BLaER1 treated with 17β-estradiol and CSF1 and Interleukin-3, amounts not matched to agents 10 nM and 100 nM (cell line): ENCODE data around the gene RHOH.

Experiments used
- H3K27ac ChIP-seq, 11 experiments: shearing (Covaris generic); formaldehyde crosslinking; 2 replicates each; pipeline ENCODE4 v1.8.1; 2022
- H3K27me3 ChIP-seq, 11 experiments: shearing (Covaris generic); formaldehyde crosslinking; 2 replicates each; pipeline ENCODE4 v1.8.1; 2022
- H3K36me3 ChIP-seq, 11 experiments: shearing (Covaris generic); formaldehyde crosslinking; 2 replicates each; pipeline ENCODE4 v1.8.1; 2022
- H3K4me1 ChIP-seq, 10 experiments: shearing (Covaris generic); formaldehyde crosslinking; 2 replicates each; pipeline ENCODE4 v1.8.1; 2022
- H3K4me2 ChIP-seq, 11 experiments: shearing (Covaris generic); formaldehyde crosslinking; 2 replicates each; pipeline ENCODE4 v1.8.1; 2022
- H3K4me3 ChIP-seq, 10 experiments: shearing (Covaris generic); formaldehyde crosslinking; 2 replicates each; pipeline ENCODE4 v1.8.1; 2022
- H3K9ac ChIP-seq, 11 experiments: shearing (Covaris generic); formaldehyde crosslinking; 2 replicates each; pipeline ENCODE4 v1.8.1; 2022
- H3K9me3 ChIP-seq, 11 experiments: shearing (Covaris generic); formaldehyde crosslinking; replicated peaks in 1 of 11; 2 replicates each; pipeline ENCODE4 v1.8.1; 2022
- H4K20me1 ChIP-seq, 11 experiments: shearing (Covaris generic); formaldehyde crosslinking; 2 replicates each; pipeline ENCODE4 v1.8.1; 2022
- Cebpa-rat ChIP-seq, 11 experiments: shearing (Covaris generic); IDR thresholded peaks; 2 replicates each; pipeline ENCODE4 v1.8.1; 2022

RHOH gene

DNA sequence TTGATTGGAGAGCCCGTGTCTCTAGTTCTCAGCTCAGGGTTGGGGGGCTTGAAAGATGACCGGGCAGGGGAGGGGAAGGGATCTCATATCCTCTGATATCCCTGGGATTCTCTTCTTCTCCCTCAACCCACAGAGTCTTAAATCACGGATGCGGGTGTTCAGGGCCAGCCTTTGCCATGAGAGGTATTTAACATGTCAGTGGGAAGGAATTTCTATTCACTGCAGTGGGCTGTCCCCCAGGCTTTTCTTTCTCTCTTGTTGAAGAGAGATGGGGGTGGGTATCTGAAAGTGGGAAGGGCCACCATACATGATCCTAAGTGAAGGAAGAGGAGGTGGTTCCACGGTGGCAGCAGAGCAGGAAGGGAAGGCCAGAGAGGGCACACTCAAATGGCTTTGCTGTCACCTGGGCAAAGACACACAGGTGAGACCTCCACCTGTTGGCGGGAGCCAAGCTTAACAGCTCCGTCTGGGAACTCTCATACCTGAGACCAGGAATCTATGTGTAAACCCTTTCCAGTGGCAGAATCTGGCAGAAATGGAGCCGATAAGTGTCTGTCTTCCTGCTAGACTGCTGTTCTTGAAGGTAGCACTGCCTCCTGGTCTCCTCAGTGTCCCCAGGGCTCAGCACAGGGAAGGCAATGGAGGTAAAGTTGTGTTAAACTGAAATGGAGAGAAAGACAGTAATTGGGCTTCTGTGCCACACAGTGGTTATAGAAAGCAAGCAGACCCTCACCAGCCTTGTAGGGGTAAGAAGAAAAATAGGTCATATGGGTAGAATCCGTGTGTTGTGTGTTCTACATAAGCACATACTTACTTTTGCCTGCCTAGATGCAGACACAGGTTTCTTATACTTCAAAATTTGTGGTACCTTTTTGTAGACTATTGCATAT lies 49.4 kb downstream of the RHOH start:
- 0 out of 22 replicates have a peak overlapping the region, but pooled peaks of 1 of the 11 experiments have one; percentile 16 for H3K4me2 ChIP-seq
- peaks cover 0 to 22% (median 0%) of the 10 kb centered on the region in 11 experiments; a peak in 8 of 22 replicates for H4K20me1 ChIP-seq
- H3K9ac ChIP-seq, result no peak overlapping the region; a peak in 1 of 22 replicates
- peaks cover 21 to 52% (median 39%) of the 10 kb centered on the region in 11 experiments for H3K36me3 ChIP-seq
- TF ChIP-seq Cebpa-rat (IDR thresholded peaks at IDR 0.05), result no peak
- H3K9me3 ChIP-seq, result 0 out of 22 replicates have a peak, but pooled peaks cover 0 to 4% (median 0%) of the 10 kb centered on the region in 11 experiments
- H3K4me1 ChIP-seq, result peaks cover 25 to 52% (median 38%) of the 10 kb centered on the region in 10 experiments
- H3K27me3 ChIP-seq, result no peaks in the 10 kb centered on the region
- no peak overlapping the region for H3K4me3 ChIP-seq
- H3K27ac ChIP-seq, result peak overlapping the region in 5 of 11 experiments; percentile 1 to 50 (median 19); a peak in 6 of 22 replicates

GRCh38 chr4:40246938-40247337 lies 50.1 kb downstream of the RHOH start:
- H3K27me3 ChIP-seq, result no peaks in the 10 kb centered on the region
- H4K20me1 ChIP-seq, result peaks cover 0 to 15% (median 0%) of the 10 kb centered on the region in 11 experiments; a peak in 7 of 22 replicates
- H3K4me1 ChIP-seq, result peaks cover 19 to 47% (median 33%) of the 10 kb centered on the region in 10 experiments
- H3K4me3 ChIP-seq, result no peak overlapping the region
- H3K27ac ChIP-seq, result peak overlapping the region in 6 of 11 experiments; percentile 1 to 50 (median 8); a peak in 7 of 22 replicates
- peak overlapping the region in 7 of 11 experiments; percentile 16 to 40 (median 35); a peak in 7 of 22 replicates for H3K4me2 ChIP-seq
- H3K36me3 ChIP-seq, result peaks cover 21 to 47% (median 39%) of the 10 kb centered on the region in 11 experiments
- 0 out of 22 replicates have a peak, but pooled peaks cover 0 to 4% (median 0%) of the 10 kb centered on the region in 11 experiments for H3K9me3 ChIP-seq
- TF ChIP-seq Cebpa-rat (IDR thresholded peaks at IDR 0.05), result no peak
- no peak overlapping the region for H3K9ac ChIP-seq

GRCh38 chr4:40247350-40247749 lies 50.5 kb downstream of the RHOH start:
- Histone ChIP-seq H3K27me3 (no peaks in the 10 kb centered on the region), H3K4me3 (no peak overlapping the region), H3K27ac (peak overlapping the region in 5 of 11 experiments; percentile 1 to 26 (median 6); a peak in 6 of 22 replicates), H3K36me3 (peaks cover 21 to 43% (median 39%) of the 10 kb centered on the region in 11 experiments), H4K20me1 (peaks cover 0 to 11% (median 0%) of the 10 kb centered on the region in 11 experiments; a peak in 6 of 22 replicates), H3K4me1 (peaks cover 14 to 43% (median 29%) of the 10 kb centered on the region in 10 experiments), H3K9ac (no peak overlapping the region), H3K4me2 (peak overlapping the region in 8 of 11 experiments; percentile 11 to 40 (median 30); a peak in 9 of 22 replicates), H3K9me3 (0 out of 22 replicates have a peak, but pooled peaks cover 0 to 4% (median 0%) of the 10 kb centered on the region in 11 experiments)
- TF ChIP-seq Cebpa-rat (IDR thresholded peaks at IDR 0.05), result no peak

DNA sequence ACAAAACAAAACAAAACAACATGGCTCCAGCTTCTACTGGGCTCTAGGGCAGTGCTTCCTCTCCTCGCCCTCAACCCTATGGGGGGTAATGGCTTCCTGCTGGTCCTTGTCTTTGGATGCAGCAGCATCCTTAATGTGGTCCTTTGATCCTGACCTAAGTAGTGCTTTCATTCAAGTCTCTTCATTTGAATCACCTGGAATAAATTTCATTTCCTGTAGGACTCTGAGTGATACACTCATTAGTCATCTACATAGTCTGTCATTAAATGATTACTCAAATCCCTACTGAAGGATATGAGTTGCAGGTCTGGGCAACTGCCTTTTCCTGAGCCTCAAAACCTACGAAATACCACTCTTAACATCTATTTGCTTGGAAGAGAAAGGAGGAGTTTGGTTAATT lies 54.5 kb downstream of the RHOH start:
- Histone ChIP-seq H4K20me1 (no peaks in the 10 kb centered on the region; a peak in 1 of 22 replicates), H3K9ac (no peak overlapping the region), H3K4me2 (0 out of 22 replicates have a peak overlapping the region, but pooled peaks of 2 of the 11 experiments have one; percentile 8 to 22), H3K4me1 (peaks cover 15 to 50% (median 27%) of the 10 kb centered on the region in 10 experiments), H3K27me3 (no peaks in the 10 kb centered on the region), H3K4me3 (no peak overlapping the region), H3K27ac (no peak overlapping the region), H3K36me3 (peaks cover 0 to 6% (median 1%) of the 10 kb centered on the region in 11 experiments; a peak in 10 of 22 replicates), H3K9me3 (no peaks in the 10 kb centered on the region)
- no peak for TF ChIP-seq Cebpa-rat (IDR thresholded peaks at IDR 0.05)

- Histone ChIP-seq H3K4me1 (peaks cover 13 to 49% (median 25%) of the 10 kb centered on the region in 10 experiments), H3K4me2 (0 out of 22 replicates have a peak overlapping the region, but pooled peaks of 1 of the 11 experiments have one; percentile 72), H3K27ac (no peak overlapping the region), H3K36me3 (no peaks in the 10 kb centered on the region), H3K9me3 (no peaks in the 10 kb centered on the region), H3K4me3 (no peak overlapping the region), H4K20me1 (no peaks in the 10 kb centered on the region), H3K27me3 (no peaks in the 10 kb centered on the region), H3K9ac (no peak overlapping the region)
- no peak for TF ChIP-seq Cebpa-rat (IDR thresholded peaks at IDR 0.05)
These were observed 57.1 kb downstream of the RHOH start for GRCh38 chr4:40253906-40254305.

DNA sequence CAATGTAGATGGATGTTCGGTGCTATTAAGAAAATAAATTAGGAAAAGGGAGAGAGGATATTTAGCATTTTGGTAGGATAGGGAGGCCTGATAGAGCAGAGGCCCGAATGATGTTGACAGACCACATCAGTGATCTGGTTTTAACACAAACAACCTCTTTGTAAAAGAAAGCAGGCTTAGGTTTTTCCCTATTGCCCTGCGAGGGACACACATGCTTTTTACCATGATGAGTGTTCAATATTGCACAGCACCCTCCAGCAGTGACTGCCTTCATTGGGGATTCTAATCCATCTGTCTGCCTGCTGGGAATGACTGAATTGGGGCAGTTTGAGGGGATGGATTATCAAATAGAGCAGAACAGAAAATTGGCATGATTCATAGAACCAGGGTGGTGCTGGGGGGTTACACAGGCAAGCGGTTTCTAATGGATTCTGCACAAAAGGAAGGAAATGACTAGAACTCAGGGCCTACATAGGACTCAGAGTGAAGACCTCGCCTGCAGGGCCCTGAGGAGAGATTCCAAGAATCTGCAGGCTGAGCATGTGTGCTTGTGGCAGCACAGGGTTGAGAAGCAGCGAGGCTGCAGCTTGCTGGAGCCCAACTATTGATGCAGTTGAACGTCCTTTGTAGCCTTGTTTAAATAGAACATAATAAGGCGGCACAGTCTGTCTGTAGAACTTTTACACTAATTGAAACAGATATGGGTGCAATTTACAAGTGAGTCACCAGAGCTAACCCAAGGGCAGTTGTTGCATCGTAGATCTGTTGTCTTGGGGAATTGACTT lies 58.0 kb downstream of the RHOH start:
- Histone ChIP-seq H3K9ac (no peak overlapping the region), H3K4me2 (peak overlapping the region in 8 of 11 experiments; percentile 4 to 72 (median 38); a peak in 15 of 22 replicates)

DNA sequence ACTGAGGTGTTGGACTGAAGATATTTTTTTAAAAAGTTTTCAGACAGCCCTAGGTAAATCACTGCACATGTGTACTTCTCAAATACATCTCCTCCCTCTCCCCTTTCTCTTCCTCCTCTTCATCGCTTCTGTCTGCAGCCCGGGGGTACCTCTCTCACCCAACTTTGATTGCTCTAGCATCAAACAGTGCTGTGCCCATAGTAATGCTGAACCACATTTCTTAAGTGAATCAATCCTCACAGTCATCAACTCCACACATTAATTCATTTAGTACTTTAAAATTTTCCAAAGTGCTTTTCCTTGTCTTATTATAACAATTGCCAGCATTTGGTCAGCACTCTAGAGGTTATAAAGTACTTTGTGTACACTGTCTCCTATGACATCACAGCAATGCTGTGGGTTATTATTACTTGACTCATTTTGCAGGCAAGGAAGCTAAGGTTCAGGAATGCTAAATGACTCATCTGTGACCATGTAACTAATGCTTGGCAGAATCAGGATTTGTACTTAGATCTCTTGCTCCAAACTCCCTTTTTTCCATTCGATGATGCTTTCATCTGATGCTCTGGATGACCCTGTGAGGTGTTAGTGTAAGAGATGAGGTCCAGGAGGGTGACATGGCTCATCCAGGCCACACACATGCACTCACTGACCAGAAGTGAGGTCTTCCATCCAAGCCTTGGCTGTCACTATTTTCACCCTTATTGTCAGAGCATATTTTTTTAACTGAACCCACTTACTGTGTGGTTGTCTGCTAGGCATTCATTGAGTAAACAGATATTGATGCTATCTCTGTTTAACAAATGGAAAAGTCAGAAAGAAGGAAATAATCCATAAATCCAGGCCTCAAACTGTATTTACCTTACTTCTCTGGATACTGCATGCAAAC lies 58.8 kb downstream of the RHOH start:
- Histone ChIP-seq H3K4me1 (peaks cover 23 to 52% (median 29%) of the 10 kb centered on the region in 10 experiments), H3K4me3 (no peak overlapping the region), H3K36me3 (no peaks in the 10 kb centered on the region), H3K9me3 (peaks cover 0 to 7% (median 0%) of the 10 kb centered on the region in 11 experiments; a peak in 1 of 22 replicates), H3K4me2 (peak overlapping the region in 7 of 11 experiments; percentile 4 to 72 (median 50); a peak in 12 of 22 replicates), H4K20me1 (no peaks in the 10 kb centered on the region), H3K27me3 (no peaks in the 10 kb centered on the region), H3K27ac (no peak overlapping the region), H3K9ac (no peak overlapping the region)
- no peak for TF ChIP-seq Cebpa-rat (IDR thresholded peaks at IDR 0.05)

More for the DNA sequence above, 58.0 kb downstream of the RHOH start:
- Histone ChIP-seq H3K4me1 (peaks cover 22 to 52% (median 29%) of the 10 kb centered on the region in 10 experiments), H3K27ac (no peak overlapping the region), H3K4me3 (no peak overlapping the region), H3K36me3 (no peaks in the 10 kb centered on the region), H3K27me3 (no peaks in the 10 kb centered on the region), H4K20me1 (no peaks in the 10 kb centered on the region), H3K9me3 (peaks cover 0 to 3% (median 0%) of the 10 kb centered on the region in 11 experiments; a peak in 1 of 22 replicates)
- TF ChIP-seq Cebpa-rat (IDR thresholded peaks at IDR 0.05), result no peak
